Neuronal stem cell (in vitro differentiated cells): Measurements from ENCODE around the gene CD81.

Experiments
- DNase-seq: peaks from one replicate; pipeline ENCODE4 v3.0.0-alpha.2; 2013; ENCODE audit warnings: low spot score
- H2AFZ ChIP-seq: one replicate; pipeline ENCODE4 v1.6.1; 2013; ENCODE audit warnings: mild to moderate bottlenecking, low read length, inconsistent platforms
- H2AK5ac ChIP-seq: 2 replicates; pipeline ENCODE4 v1.6.1; 2013; ENCODE audit warnings: low read depth, mild to moderate bottlenecking, inconsistent platforms, low read length, moderate library complexity, mixed read lengths
- H2BK120ac ChIP-seq: 2 replicates; pipeline ENCODE4 v1.6.1; 2013; ENCODE audit warnings: low read depth, mild to moderate bottlenecking, inconsistent platforms, low read length, moderate library complexity, mixed read lengths
- H2BK12ac ChIP-seq: one replicate; pipeline ENCODE4 v1.6.1; 2013; ENCODE audit warnings: low read length, inconsistent platforms
- H2BK15ac ChIP-seq: 2 replicates; pipeline ENCODE4 v1.6.1; 2013; ENCODE audit warnings: mild to moderate bottlenecking, low read length, inconsistent platforms, mixed read lengths
- H2BK5ac ChIP-seq: one replicate; pipeline ENCODE4 v1.6.1; 2013; ENCODE audit warnings: inconsistent platforms, mild to moderate bottlenecking, low read length, moderate library complexity
- H3K14ac ChIP-seq: one replicate; pipeline ENCODE4 v1.6.1; 2013; ENCODE audit warnings: low read length, inconsistent platforms
- H3K18ac ChIP-seq: 2 replicates; pipeline ENCODE4 v1.6.1; 2013; ENCODE audit warnings: low read length, inconsistent platforms
- H3K23ac ChIP-seq: 2 replicates; pipeline ENCODE4 v1.6.1; 2013; ENCODE audit warnings: low read depth, mild to moderate bottlenecking, mixed read lengths, low read length, inconsistent platforms; ENCODE audit not compliant: poor library complexity
- H3K27ac ChIP-seq: replicated peaks from 3 replicates; pipeline ENCODE4 v1.5.1; 2013; ENCODE audit warnings: low read length, inconsistent platforms
- H3K27me3 ChIP-seq, 3 experiments: 2 replicates each; pipeline ENCODE4 v1.6.1; 2013; ENCODE audit warnings: low read length in 3 of 3, mild to moderate bottlenecking in 2 of 3, inconsistent platforms in 1 of 3, low read depth in 1 of 3, mixed read lengths in 1 of 3, moderate library complexity in 1 of 3; ENCODE audit not compliant: control insufficient read depth in 3 of 3, insufficient read depth in 3 of 3
- H3K36me3 ChIP-seq, 2 donors: replicated peaks in 1 of 2; 2 replicates each; pipeline ENCODE4 v1.6.1; 2013; ENCODE audit warnings: low read length in 2 of 2; ENCODE audit not compliant: control insufficient read depth in 2 of 2, insufficient read depth in 2 of 2
- H3K4ac ChIP-seq: 2 replicates; pipeline ENCODE4 v1.6.1; 2013; ENCODE audit warnings: inconsistent platforms, mild to moderate bottlenecking, low read length, moderate library complexity
- H3K4me1 ChIP-seq, 2 donors: 1 replicate in 1 of 2; 2 replicates in 1 of 2; pipeline ENCODE4 v1.6.1; 2013; ENCODE audit warnings: low read length in 2 of 2, low read depth in 1 of 2; ENCODE audit not compliant: control insufficient read depth in 2 of 2, insufficient read depth in 1 of 2
- H3K4me2 ChIP-seq: one replicate; pipeline ENCODE4 v1.6.1; 2013; ENCODE audit warnings: mild to moderate bottlenecking, low read length, inconsistent platforms; ENCODE audit not compliant: insufficient read depth, poor library complexity, severe bottlenecking
- H3K4me3 ChIP-seq, 2 donors: 2 replicates each; pipeline ENCODE4 v1.5.1; 2013; ENCODE audit warnings: low read length in 2 of 2, mild to moderate bottlenecking in 2 of 2, inconsistent platforms in 1 of 2, moderate library complexity in 1 of 2
- H3K79me1 ChIP-seq: one replicate; pipeline ENCODE4 v1.6.1; 2013; ENCODE audit warnings: low read depth, mild to moderate bottlenecking, inconsistent platforms, low read length, moderate library complexity
- H3K9ac ChIP-seq: one replicate; pipeline ENCODE4 v1.6.1; 2013; ENCODE audit warnings: mild to moderate bottlenecking, low read depth, low read length, inconsistent platforms; ENCODE audit not compliant: poor library complexity
- H3K9me3 ChIP-seq, 2 donors: replicated peaks in 1 of 2; 2 replicates each; pipeline versions ENCODE3 to v1.6.1; 2013; ENCODE audit warnings: low read length in 2 of 2, mild to moderate bottlenecking in 2 of 2, inconsistent platforms in 1 of 2, low read depth in 1 of 2, mixed read lengths in 1 of 2, moderate library complexity in 1 of 2; ENCODE audit not compliant: control insufficient read depth in 2 of 2, insufficient read depth in 1 of 2
- H4K8ac ChIP-seq: one replicate; pipeline ENCODE4 v1.6.1; 2013; ENCODE audit warnings: low read depth, mild to moderate bottlenecking, inconsistent platforms, low read length, moderate library complexity
- H4K91ac ChIP-seq: one replicate; pipeline ENCODE4 v1.6.1; 2013; ENCODE audit warnings: low read length, low read depth, mild to moderate bottlenecking, inconsistent platforms; ENCODE audit not compliant: poor library complexity
- WGBS, 2 donors: extraction: QIAGEN DNeasy Blood & Tissue Kit; methylation state at CpG; one replicate each; pipeline ENCODE4 v1.1.7; 2013; ENCODE audit warnings: missing lambda C conversion rate in 2 of 2, mixed read lengths in 1 of 2; ENCODE audit not compliant: insufficient read length in 2 of 2, insufficient replicate concordance in 1 of 2; ENCODE audit errors: extremely low coverage in 2 of 2; 5-methylcytosine and 5-hydroxymethylcytosine counted together

CD81 gene

DNA sequence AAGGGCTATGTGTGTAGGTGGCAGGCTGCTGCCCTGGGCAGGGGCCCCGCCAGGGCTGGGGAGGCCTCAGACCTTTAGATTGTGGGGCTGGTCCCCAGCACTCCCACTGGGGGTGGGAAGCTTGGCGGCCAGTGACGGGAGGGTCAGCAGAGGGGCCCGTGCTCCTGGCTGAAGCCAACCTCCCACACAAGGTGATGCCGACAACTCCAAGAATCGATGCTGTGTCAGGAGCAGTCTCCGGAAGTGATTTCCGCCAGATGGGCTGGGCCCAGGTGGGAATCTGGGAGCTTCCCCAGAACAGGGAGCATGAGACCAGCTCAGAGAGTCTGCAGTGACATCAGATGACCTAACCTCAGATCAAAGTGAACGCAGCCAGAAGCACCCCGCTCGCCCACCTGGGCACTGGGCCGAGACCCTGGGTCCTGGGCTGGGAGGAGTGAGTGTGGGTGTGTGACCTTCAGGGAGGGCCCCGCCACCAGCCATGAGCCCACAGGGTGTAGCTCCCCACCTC lies 59.5 kb downstream of the CD81 start:
- Histone ChIP-seq H2BK5ac (no peak overlapping the region), H3K9me3 (peaks cover 0 to 10% of the 10 kb centered on the region in 2 donors), H4K91ac (no peak overlapping the region), H3K4ac (no peak overlapping the region), H2BK120ac (no peak overlapping the region), H3K18ac (peak overlapping the region; percentile 56), H3K9ac (peak overlapping the region; percentile 68), H2AFZ (no peak overlapping the region), H3K4me3 (no peak overlapping the region), H4K8ac (peak overlapping the region; percentile 17), H2AK5ac (peak overlapping the region; percentile 6), H3K27ac (no peak overlapping the region), H3K14ac (no peak overlapping the region), H3K36me3 (peaks cover 0 to 2% of the 10 kb centered on the region in 2 donors), H3K4me2 (no peak overlapping the region), H3K4me1 (peaks cover 0 to 2% of the 10 kb centered on the region in 2 donors), H3K23ac (peak overlapping the region; percentile 94), H2BK12ac (peak overlapping the region; percentile 52), H3K79me1 (no peaks in the 10 kb centered on the region), H2BK15ac (peak overlapping the region; percentile 37), H3K27me3 (peaks cover 0 to 12% (median 10%) of the 10 kb centered on the region in 3 experiments)
- DNase-seq, result no peak
- no CpG with 5 or more reads among the region's 13 CpGs for WGBS, 2 donors

- H3K79me1 ChIP-seq, result no peaks in the 10 kb centered on the region
- no peak for DNase-seq
- H2BK120ac ChIP-seq, result no peak overlapping the region
- peaks cover 0 to 18% (median 13%) of the 10 kb centered on the region in 3 experiments for H3K27me3 ChIP-seq
- peaks cover under 1 to 10% of the 10 kb centered on the region in 2 donors for H3K9me3 ChIP-seq
- no peak overlapping the region for H3K9ac ChIP-seq
- no peak overlapping the region for H2BK5ac ChIP-seq
- no peak overlapping the region for H3K18ac ChIP-seq
- H4K91ac ChIP-seq, result no peak overlapping the region
- WGBS, 2 donors, result no CpG with 5 or more reads among the region's 4 CpGs
- no peak overlapping the region for H3K4me2 ChIP-seq
- H4K8ac ChIP-seq, result no peak overlapping the region
- no peak overlapping the region for H3K14ac ChIP-seq
- H3K27ac ChIP-seq, result no peak overlapping the region
- H3K4me1 ChIP-seq, result peaks cover 0 to 2% of the 10 kb centered on the region in 2 donors
- H2BK12ac ChIP-seq, result no peak overlapping the region
- peak overlapping the region; percentile 6 for H2AK5ac ChIP-seq
- no peak overlapping the region for H2AFZ ChIP-seq
- peaks cover 0 to 2% of the 10 kb centered on the region in 2 donors for H3K36me3 ChIP-seq
- H3K4me3 ChIP-seq, result no peak overlapping the region
- no peak overlapping the region for H3K4ac ChIP-seq
- no peak overlapping the region for H2BK15ac ChIP-seq
- H3K23ac ChIP-seq, result no peak overlapping the region
These were observed 60.4 kb downstream of the CD81 start for GRCh38 chr11:2437516-2437915.

DNA sequence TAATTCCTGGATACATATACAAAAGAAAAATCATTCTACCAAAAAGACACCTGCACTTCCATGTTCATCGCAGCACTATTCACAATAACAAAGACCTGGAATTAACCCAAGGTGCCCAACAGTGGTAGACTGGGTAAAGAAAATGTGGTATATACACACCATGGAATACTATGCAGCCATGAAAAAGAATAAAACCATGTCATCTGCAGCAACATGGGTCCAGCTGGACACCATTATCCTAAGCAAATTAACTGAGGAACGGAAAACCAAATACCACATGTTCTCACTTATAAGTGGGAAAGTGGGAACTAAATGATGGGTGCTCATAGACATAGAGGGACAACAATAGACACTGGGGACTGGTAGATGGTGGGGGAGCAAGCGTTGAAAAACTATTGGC lies 62.7 kb downstream of the CD81 start:
- Histone ChIP-seq H3K36me3 (no peaks in the 10 kb centered on the region), H2BK120ac (no peak overlapping the region), H4K8ac (no peak overlapping the region), H2BK15ac (no peak overlapping the region), H2BK5ac (no peak overlapping the region), H3K9ac (no peak overlapping the region), H4K91ac (no peak overlapping the region), H3K23ac (no peak overlapping the region), H3K4me1 (no peaks in the 10 kb centered on the region), H3K4ac (no peak overlapping the region), H3K9me3 (peaks cover 3 to 10% of the 10 kb centered on the region in 2 donors), H3K4me3 (no peak overlapping the region), H3K27ac (no peak overlapping the region), H3K14ac (no peak overlapping the region), H3K4me2 (no peak overlapping the region), H2AK5ac (no peak overlapping the region), H2BK12ac (no peak overlapping the region), H3K79me1 (no peaks in the 10 kb centered on the region), H2AFZ (no peak overlapping the region), H3K18ac (no peak overlapping the region), H3K27me3 (peaks cover 5 to 36% (median 20%) of the 10 kb centered on the region in 3 experiments)
- no CpG with 5 or more reads among the region's 3 CpGs for WGBS, 2 donors
- no peak for DNase-seq

- Histone ChIP-seq H2BK15ac (peak overlapping the region; percentile 89), H2AK5ac (peak overlapping the region; percentile 96), H3K4ac (no peak overlapping the region), H2BK12ac (no peak overlapping the region), H3K4me2 (no peak overlapping the region), H2BK120ac (no peak overlapping the region), H3K4me1 (peaks cover 0 to 2% of the 10 kb centered on the region in 2 donors), H3K9ac (no peak overlapping the region), H2BK5ac (peak overlapping the region; percentile 53), H3K18ac (no peak overlapping the region), H3K14ac (peak overlapping the region; percentile 63), H4K91ac (no peak overlapping the region), H3K36me3 (no peaks in the 10 kb centered on the region), H3K27me3 (peaks cover 10 to 42% (median 26%) of the 10 kb centered on the region in 3 experiments), H3K23ac (no peak overlapping the region), H3K9me3 (peaks cover 3 to 10% of the 10 kb centered on the region in 2 donors), H2AFZ (no peak overlapping the region), H4K8ac (no peak overlapping the region), H3K79me1 (no peaks in the 10 kb centered on the region), H3K4me3 (no peak overlapping the region), H3K27ac (no peak overlapping the region)
- DNase-seq, result no peak
- WGBS, 2 donors, result no CpG with 5 or more reads among the region's 8 CpGs
These were observed 63.5 kb downstream of the CD81 start for GRCh38 chr11:2440646-2441045.
